ENCODE data around the gene SF1. TPM values are rescaled to one million over a fixed set of nuclear protein-coding genes. Genes with fewer than 3 reads are reported as not detected.

The SF1 gene
- total RNA-seq, 2 donors from 2014 or later: 196 to 213 TPM

DNA sequence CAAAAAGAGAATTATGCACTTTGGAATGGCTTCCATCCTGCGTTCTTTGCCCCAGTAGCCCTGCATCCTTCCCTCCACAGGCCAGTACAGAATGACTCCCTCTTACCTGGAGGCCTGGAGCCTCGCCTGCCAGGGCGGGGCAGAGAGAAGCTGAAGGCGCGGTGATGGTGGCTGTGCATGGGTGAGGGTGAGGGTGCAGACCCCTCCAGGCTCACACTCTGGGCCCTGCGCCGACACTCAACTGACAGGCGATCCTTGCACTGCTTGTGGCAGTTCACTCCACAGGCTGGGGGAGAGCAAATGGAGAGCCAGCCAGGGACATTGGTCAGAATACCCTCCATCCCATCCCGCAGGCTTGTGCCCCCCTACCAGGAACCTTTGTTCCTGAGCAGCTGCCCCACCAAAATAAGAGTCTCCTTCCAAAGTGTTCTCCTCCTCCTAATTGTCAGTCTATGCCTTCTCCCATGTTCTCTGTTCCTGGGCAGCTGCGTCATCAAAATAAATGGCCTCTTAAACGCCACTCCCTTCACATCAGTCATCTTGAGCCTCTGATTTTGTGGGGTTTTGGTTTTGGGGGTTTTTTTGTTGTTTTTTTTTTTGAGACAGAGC lies 49.5 kb downstream of the SF1 start:
- Histone ChIP-seq H3K9me3 (no peaks in the 10 kb centered on the region), H3K27ac (no peak overlapping the region), H3K4me3 (no peak overlapping the region), H3K27me3 (no peaks in the 10 kb centered on the region), H3K4me1 (peaks cover 0 to under 1% of the 10 kb centered on the region in 2 donors), H3K36me3 (no peaks in the 10 kb centered on the region)
- no peak for DNase-seq (ENCODE audit: low spot score)
- no peak for TF ChIP-seq CTCF (IDR thresholded peaks at IDR 0.05)

DNA sequence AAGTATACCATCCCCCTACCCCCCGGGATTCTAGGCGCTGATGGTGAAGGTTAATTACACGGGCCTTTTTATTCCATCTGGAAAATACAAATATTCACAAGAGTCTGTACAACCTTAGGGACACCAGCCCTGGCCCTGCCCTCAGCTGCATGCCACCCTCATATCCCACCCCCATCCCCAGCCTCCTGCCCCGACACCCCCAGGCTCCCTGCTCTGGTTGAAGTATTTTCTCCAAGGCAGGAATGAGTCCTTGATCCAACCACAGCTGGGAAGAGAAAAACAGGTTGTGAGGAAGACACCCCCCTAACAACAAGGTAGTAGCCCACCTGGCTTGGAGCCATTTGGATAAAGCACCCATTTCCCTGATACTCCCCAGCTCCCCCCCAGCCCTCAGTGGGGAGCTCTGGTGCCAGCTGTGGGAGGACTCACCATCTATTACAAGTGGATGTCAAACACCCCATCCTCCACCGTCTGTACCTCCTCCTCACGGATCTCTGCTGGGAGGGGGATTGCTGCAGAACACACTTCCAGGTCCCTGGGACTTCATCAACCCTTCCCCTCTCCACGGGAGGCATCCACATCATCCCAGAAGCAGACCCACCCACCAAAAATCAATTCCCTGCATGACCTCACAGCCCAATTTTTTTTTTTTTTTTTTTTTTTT lies 51.3 kb downstream of the SF1 start:
- Histone ChIP-seq H3K4me1 (peaks cover 0 to 8% of the 10 kb centered on the region in 2 donors), H3K27me3 (peaks cover 0 to under 1% of the 10 kb centered on the region in 2 donors), H3K9me3 (no peaks in the 10 kb centered on the region), H3K36me3 (no peaks in the 10 kb centered on the region), H3K4me3 (no peak overlapping the region), H3K27ac (no peak overlapping the region)
- no peak for DNase-seq (ENCODE audit: low spot score)
- TF ChIP-seq CTCF (IDR thresholded peaks at IDR 0.05): no peak

- Histone ChIP-seq H3K27me3 (peaks cover 0 to 3% of the 10 kb centered on the region in 2 donors), H3K9me3 (no peaks in the 10 kb centered on the region), H3K36me3 (no peaks in the 10 kb centered on the region), H3K4me3 (no peak overlapping the region), H3K4me1 (peaks cover 0 to 8% of the 10 kb centered on the region in 2 donors), H3K27ac (no peak overlapping the region)
- TF ChIP-seq CTCF (IDR thresholded peaks at IDR 0.05): no peak
- DNase-seq (ENCODE audit: low spot score): no peak
These were observed 52.1 kb downstream of the SF1 start for GRCh38 chr11:64726211-64726641.

DNA sequence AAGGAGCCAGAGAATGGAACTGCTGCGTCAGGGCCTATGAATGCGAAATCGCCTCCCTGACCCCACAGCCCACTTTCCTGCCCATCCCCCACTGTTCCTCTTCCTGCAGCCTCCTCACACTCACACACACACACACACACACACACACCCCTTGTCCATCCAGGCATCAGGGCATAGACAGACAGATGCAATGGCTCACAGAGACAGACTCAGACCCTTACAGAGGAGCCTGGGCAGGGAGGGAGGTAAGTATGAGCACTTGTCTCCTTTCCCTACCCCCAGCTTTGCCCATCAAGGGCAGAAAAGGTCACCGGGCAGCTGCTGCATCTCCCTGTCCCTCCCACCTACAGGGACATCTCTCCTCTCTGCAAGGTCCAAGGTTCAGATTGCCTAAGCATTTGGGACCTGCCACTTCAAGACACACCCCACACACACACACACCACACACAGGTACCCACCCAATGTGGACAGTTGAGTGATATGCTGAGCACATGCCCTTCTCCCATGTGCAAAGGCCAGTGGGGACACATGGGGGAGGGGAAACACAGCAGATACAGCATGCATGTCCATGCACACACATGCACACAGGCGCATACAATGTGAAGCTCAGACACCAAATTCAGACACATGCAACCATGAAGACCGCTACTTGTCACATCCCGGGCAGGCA lies 53.3 kb downstream of the SF1 start:
- Histone ChIP-seq H3K36me3 (no peaks in the 10 kb centered on the region), H3K27ac (no peak overlapping the region), H3K9me3 (no peaks in the 10 kb centered on the region), H3K4me3 (no peak overlapping the region), H3K4me1 (peaks cover 0 to 8% of the 10 kb centered on the region in 2 donors), H3K27me3 (peaks cover 0 to 3% of the 10 kb centered on the region in 2 donors)
- no peak for DNase-seq (ENCODE audit: low spot score)
- TF ChIP-seq CTCF (IDR thresholded peaks at IDR 0.05): no peak

DNA sequence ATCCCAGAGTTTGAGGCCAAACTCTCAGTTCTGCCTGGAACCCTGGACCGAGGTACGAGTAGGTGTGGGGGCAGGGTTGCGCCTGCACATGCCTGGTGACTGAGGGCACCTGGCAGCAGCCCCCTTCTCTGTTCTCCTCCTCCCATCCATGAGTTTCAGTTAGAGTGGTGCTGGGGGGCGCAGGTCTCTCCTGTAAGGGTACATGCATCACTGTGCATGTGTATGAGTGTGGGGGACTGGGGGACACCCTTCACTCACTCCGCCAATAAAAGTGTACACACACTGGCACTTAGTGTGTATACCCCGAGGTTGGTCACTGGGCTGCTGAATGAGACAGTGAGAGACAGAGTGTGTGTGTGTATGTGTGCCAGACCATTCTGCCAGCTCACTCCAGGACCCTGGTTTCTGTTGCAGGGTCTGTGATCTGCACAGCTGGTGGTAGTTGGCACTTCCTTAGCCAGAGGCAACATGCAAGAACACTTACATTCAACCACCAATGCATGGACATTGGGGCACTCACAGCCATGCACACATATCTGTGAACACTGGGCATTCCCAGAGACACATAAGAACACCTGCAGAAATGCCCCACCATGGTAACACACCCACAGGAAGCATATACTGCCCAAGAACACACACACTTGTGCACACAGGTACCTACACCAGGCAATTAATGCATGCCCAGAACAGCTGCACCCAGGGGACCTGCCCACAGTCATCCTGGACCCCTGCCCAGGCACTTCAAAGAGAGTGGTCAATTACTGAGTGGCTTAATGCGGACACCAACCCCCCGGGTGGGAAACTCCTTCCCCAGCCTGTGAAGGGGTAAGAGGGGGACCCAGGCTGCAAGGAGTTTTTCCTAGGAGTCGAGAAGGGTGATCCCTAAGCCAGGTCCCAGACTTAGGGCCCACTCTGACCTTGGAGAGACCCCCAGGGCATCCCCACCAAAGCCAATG lies 54.2 kb downstream of the SF1 start:
- Histone ChIP-seq H3K27me3 (peaks cover 0 to 3% of the 10 kb centered on the region in 2 donors), H3K4me1 (peaks cover 0 to 8% of the 10 kb centered on the region in 2 donors), H3K9me3 (no peaks in the 10 kb centered on the region), H3K36me3 (no peaks in the 10 kb centered on the region), H3K4me3 (no peak overlapping the region), H3K27ac (no peak overlapping the region)
- TF ChIP-seq CTCF (IDR thresholded peaks at IDR 0.05): no peak
- DNase-seq (ENCODE audit: low spot score): no peak
